Heart left ventricle (tissue), 16 donors: Measurements from ENCODE around the gene SYCE1. TPM values are rescaled to one million over a fixed set of nuclear protein-coding genes. Genes with fewer than 3 reads are reported as not detected.
"Not testable (repeated sequence)": the region's sequence is repeated elsewhere in the genome, so short reads cannot be mapped to it uniquely, and the experiment has no call there.

ENCODE experiments used
- ATAC-seq, 4 donors: fragments of 200-7000 bp; cut with Tn5 transposase; one replicate each; pipeline ENCODE4 v1.9.1; 2020 to 2022; ENCODE audit warnings: moderate library complexity in 4 of 4, mild to moderate bottlenecking in 3 of 4, moderate number of reproducible peaks in 1 of 4
- DNase-seq, 5 donors: peaks; one replicate each; pipeline ENCODE4 v3.0.0-alpha.2; 2020
- H3K27ac ChIP-seq, 12 donors: fragments of 200-600 bp; sonication (generic) in 4 of 12; one replicate each; pipeline versions ENCODE4 v1.5.0 to v1.8.0; 2016 to 2022; ENCODE audit warnings: mild to moderate bottlenecking in 2 of 12
- H3K27me3 ChIP-seq, 9 donors: fragments of 200-600 bp; sonication (generic) in 2 of 9; one replicate each; pipeline versions ENCODE4 v1.5.1 to v1.8.0; 2016 to 2022; ENCODE audit warnings: mild to moderate bottlenecking in 3 of 9
- H3K36me3 ChIP-seq, 9 donors: fragments of 200-600 bp; sonication (generic) in 2 of 9; one replicate each; pipeline versions ENCODE4 v1.5.0 to v1.8.0; 2018 to 2022; ENCODE audit warnings: mild to moderate bottlenecking in 2 of 9
- H3K4me1 ChIP-seq, 12 donors: fragments of 200-600 bp; sonication (generic) in 4 of 12; one replicate each; pipeline versions ENCODE4 v1.5.0 to v1.8.0; 2016 to 2022; ENCODE audit warnings: mild to moderate bottlenecking in 3 of 12
- H3K4me3 ChIP-seq, 12 donors: fragments of 200-600 bp; sonication (generic) in 4 of 12; one replicate each; pipeline versions ENCODE4 v1.5.0 to v1.8.0; 2017 to 2022; ENCODE audit warnings: mild to moderate bottlenecking in 9 of 12, moderate library complexity in 4 of 12
- H3K9me3 ChIP-seq, 12 donors: fragments of 200-600 bp; sonication (generic) in 4 of 12; one replicate each; pipeline versions ENCODE4 v1.5.0 to v1.8.0; 2016 to 2022; ENCODE audit warnings: mild to moderate bottlenecking in 1 of 12
- POLR2A ChIP-seq, 2 donors: fragments of 450-650 bp; IDR thresholded peaks; one replicate each; pipeline ENCODE4 v1.6.1; 2017; ENCODE audit warnings: antibody characterized with exemption in 2 of 2, mild to moderate bottlenecking in 2 of 2, moderate library complexity in 2 of 2
- WGBS, 4 donors: extraction: QIAGEN DNeasy Blood & Tissue Kit in 2 of 4; methylation state at CpG; one replicate each; pipeline versions ENCODE4 v1.1.5 to v1.1.7; 2013 to 2018; 5-methylcytosine and 5-hydroxymethylcytosine counted together
- intact Hi-C, 10 donors: fragments of 100-400 bp; cut with DNase I; formaldehyde crosslinking; loops; one replicate each; pipeline versions ENCODE4 v1.11.1 to v1.14.2; 2022
- polyA plus RNA-seq, 2 donors: library from polyadenylated mRNA; stranded (reverse); fragments of 200-250 nt; gene quantifications; one replicate each; pipeline ENCODE4 v1.2.3, GENCODE V29; 2013
- total RNA-seq, 9 donors: library from RNA; depleted of rRNA in 2 of 9; stranded (reverse); fragments of >200 nt in 2 of 9; fragmentation: NEBNext Ultra II Directional in 3 of 9; extraction: Animal tissue kit (Norgen Biotek cat#: 25700) in 3 of 9; gene quantifications; one replicate each; pipeline versions ENCODE4 v1.1.0 to v1.2.4, GENCODE V29; 2016 to 2023
- TF ChIP-seq, protein P1 (sequence below), 12 donors: fragments of 200-600 bp; sonication (generic) in 4 of 12; IDR thresholded peaks; one replicate each; pipeline versions ENCODE4 v1.5.0 to v1.8.0; 2018 to 2022; ENCODE audit warnings: antibody characterized with exemption in 12 of 12, mild to moderate bottlenecking in 5 of 12
- donor health status: ischemic (EF 13 %, LVEDD 7.1; RV severe dilation, severe dysfunction).
- donor health status: healthy with polysubstance abuse.
- donor health status: DM: no; HTN: yes; CAD: no.
- donor health status: DM: no; HTN: no; CAD: no.
- donor health status: ischemic (EF 25% LVEDD 6.9; RV normal size, moderate dysfunction).
- donor health status: ischemic (EF 25% LVEDD 5.7; RV mildly dilated, moderate dysfunction).
- donor health status: healthy.
- donor health status: DM: yes; HTN: yes; CAD: no.
- donor health status: ischemic (EF 35%, LVEDD 5.7; RV mildly dilated, moderate dysfunction).
- donor health status: nonischemic (EF 11% LVEDD 7.7; RV severe dilation, severe dysfunction).
- donor health status: DM: yes; HTN: yes; CAD: no.
- donor health status: PGD.
- donor health status: ischemic (EF 29% LVEDD 5.4; RV normal size, mild dysfunction).
- donor health status: nonischemic (EF 23%, LVEDD 6.1; RV moderate dilation, normal function).

Gene SYCE1
- total and polyA plus RNA-seq, 11 donors, result 0.23 to 0.39 (median 0.35) TPM; not detected in 7

DNA sequence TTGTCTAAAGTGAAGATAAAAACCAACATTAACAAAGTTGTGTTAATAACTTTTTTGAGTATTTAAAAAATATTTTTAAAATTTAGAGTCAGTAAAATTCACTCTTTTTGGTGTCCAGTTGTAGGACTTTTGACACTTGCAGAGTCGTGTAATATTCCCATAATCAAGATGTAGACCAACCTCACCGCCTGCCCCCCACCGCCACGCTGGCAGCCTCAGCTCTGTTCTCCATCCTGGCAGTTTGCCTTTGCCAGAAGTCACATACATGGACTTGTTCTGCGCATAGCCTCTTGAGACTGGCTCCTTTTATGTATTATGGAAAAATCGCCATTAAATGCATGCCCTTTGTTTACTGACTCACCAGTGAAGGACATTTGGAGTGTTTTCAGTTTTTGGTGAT is 27.3 kb upstream of the SYCE1 start:
- H3K36me3 ChIP-seq, result no peaks in the 10 kb centered on the region
- TF ChIP-seq, protein P1, sequence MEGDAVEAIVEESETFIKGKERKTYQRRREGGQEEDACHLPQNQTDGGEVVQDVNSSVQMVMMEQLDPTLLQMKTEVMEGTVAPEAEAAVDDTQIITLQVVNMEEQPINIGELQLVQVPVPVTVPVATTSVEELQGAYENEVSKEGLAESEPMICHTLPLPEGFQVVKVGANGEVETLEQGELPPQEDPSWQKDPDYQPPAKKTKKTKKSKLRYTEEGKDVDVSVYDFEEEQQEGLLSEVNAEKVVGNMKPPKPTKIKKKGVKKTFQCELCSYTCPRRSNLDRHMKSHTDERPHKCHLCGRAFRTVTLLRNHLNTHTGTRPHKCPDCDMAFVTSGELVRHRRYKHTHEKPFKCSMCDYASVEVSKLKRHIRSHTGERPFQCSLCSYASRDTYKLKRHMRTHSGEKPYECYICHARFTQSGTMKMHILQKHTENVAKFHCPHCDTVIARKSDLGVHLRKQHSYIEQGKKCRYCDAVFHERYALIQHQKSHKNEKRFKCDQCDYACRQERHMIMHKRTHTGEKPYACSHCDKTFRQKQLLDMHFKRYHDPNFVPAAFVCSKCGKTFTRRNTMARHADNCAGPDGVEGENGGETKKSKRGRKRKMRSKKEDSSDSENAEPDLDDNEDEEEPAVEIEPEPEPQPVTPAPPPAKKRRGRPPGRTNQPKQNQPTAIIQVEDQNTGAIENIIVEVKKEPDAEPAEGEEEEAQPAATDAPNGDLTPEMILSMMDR (IDR thresholded peaks at IDR 0.05), result no peak
- no peak for TF ChIP-seq POLR2A (IDR thresholded peaks at IDR 0.05)
- no peaks in the 10 kb centered on the region for H3K4me1 ChIP-seq
- DNase-seq (no peak), ATAC-seq (no peak)
- intact Hi-C loops, result no loop called here
- no peak overlapping the region for H3K27ac ChIP-seq
- H3K27me3 ChIP-seq, result peaks cover 0 to 62% (median 7%) of the 10 kb centered on the region in 9 donors
- 65 to 74% (median 67%) methylated on average over 6 of the region's 6 CpGs for WGBS, 4 donors
- H3K9me3 ChIP-seq, result no peaks in the 10 kb centered on the region
- H3K4me3 ChIP-seq, result no peak overlapping the region

- Histone ChIP-seq H3K4me1 (no peaks in the 10 kb centered on the region), H3K4me3 (no peak overlapping the region), H3K36me3 (no peaks in the 10 kb centered on the region), H3K27me3 (peaks cover 0 to 47% (median under 1%) of the 10 kb centered on the region in 9 donors), H3K27ac (no peak overlapping the region), H3K9me3 (no peaks in the 10 kb centered on the region)
- no peak for DNase-seq
- WGBS, 4 donors, result 70 to 76% (median 74%) methylated on average over 10 of the region's 10 CpGs
- no peak for ATAC-seq
- intact Hi-C loops, result no loop called here
- no peak for TF ChIP-seq POLR2A (IDR thresholded peaks at IDR 0.05)
- TF ChIP-seq, protein P1 (IDR thresholded peaks at IDR 0.05), result no peak
Measured at GRCh38 chr10:133590970-133591359, 25.6 kb upstream of the SYCE1 start.

- no peaks in the 10 kb centered on the region for H3K4me1 ChIP-seq
- WGBS, 4 donors, result 60 to 71% (median 66%) methylated on average over 11 to 13 of the region's 13 CpGs
- ATAC-seq, result no peak
Measured at GRCh38 chr10:133590226-133590969, 25.0 kb upstream of the SYCE1 start.

DNA sequence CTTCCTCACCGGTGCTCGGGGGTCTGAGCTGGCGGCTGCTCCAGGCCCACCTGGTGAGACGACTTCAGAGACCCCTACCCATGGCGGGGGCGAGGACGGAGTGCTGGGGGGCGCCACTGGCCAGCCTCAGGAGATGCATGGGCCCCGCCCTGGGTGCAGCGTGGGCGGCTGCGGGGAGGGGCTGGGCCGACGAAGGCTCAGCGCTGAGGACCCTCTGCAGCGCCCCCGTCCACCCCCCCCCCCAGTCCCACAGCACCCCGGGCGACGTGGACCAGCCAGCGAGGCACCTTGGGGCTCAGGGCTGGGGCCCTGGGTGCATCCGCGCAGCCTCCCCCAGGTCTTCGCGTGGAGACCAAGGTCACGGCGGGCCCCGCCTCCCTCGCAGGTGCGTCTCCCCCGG is 11.7 kb upstream of the SYCE1 start:
- 77 to 92% methylated on average over 4 to 16 of the region's 31 CpGs; no CpG with 5 or more reads in 2 of the 4 donors for WGBS, 4 donors
- H3K4me1 ChIP-seq, DNase-seq, H3K4me3 ChIP-seq, H3K27me3 ChIP-seq, H3K27ac ChIP-seq, H3K36me3 ChIP-seq: not testable (repeated sequence)
- peak in 1 of 4 donors; percentile 56 for ATAC-seq
- intact Hi-C loops, result loop anchor here in 1 of 10 donors (10.0 kb wide), 1 partner anchor 152 kb away; the partner anchor contains the start of gene SPRN
- H3K9me3 ChIP-seq, result peaks cover 0 to 34% (median 15%) of the 10 kb centered on the region in 12 donors

More at GRCh38 chr10:133590226-133590969, 25.0 kb upstream of the SYCE1 start:
- H3K9me3 ChIP-seq, result peaks cover 0 to under 1% (median 0%) of the 10 kb centered on the region in 12 donors
- TF ChIP-seq, protein P1 (IDR thresholded peaks at IDR 0.05), result no peak
- TF ChIP-seq POLR2A (IDR thresholded peaks at IDR 0.05), result no peak
- no peak overlapping the region for H3K4me3 ChIP-seq
- H3K27ac ChIP-seq, result no peak overlapping the region
- intact Hi-C loops, result no loop called here
- peaks cover 0 to 45% (median 0%) of the 10 kb centered on the region in 9 donors for H3K27me3 ChIP-seq
- no peak for DNase-seq
- H3K36me3 ChIP-seq, result no peaks in the 10 kb centered on the region

DNA sequence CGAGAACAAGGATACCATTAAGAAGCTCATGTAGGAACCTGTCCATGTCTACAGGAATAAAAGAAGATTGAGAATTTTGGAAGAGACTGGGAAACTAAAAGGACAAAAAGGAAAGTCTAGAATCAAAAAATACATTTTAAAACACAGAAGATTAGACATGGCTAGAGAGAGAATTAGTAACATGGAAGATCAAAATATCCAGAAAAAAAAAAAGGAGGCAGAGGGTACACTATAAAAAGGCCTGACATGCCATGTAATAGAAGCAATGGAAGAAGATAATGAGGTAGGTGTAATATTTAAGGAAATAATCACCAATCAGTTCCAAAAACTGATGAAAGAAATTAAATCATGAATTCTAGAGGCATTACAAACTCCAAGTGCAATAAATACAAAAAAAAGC is 8.1 kb upstream of the SYCE1 start:
- intact Hi-C loops, result loop anchor here in 4 of 10 donors (5.0 to 10.0 kb wide), 3 partner anchors 136 to 151 kb away; partner anchors contain the start of gene SPRN (in 3 of the 4)
- H3K4me3 ChIP-seq, H3K4me1 ChIP-seq, H3K36me3 ChIP-seq, DNase-seq, H3K27ac ChIP-seq, ATAC-seq, H3K27me3 ChIP-seq: not testable (repeated sequence)
- WGBS, 4 donors, result 70 to 83% (median 72%) methylated on average over 1 of the region's 1 CpG
- H3K9me3 ChIP-seq, result peaks cover 0 to 24% (median 14%) of the 10 kb centered on the region in 12 donors

GRCh38 chr10:133572055-133572454 is 6.7 kb upstream of the SYCE1 start:
- intact Hi-C loops, result loop anchor here in 4 of 10 donors (5.0 to 10.0 kb wide), 3 partner anchors 135 to 150 kb away; partner anchors contain the start of gene SPRN (in 3 of the 4)
- WGBS, 4 donors, result 88 to 97% (median 95%) methylated on average over 7 to 11 of the region's 11 CpGs; no CpG with 5 or more reads in 1 of the 4 donors
- H3K27ac ChIP-seq, H3K4me1 ChIP-seq, H3K36me3 ChIP-seq, DNase-seq, H3K4me3 ChIP-seq, ATAC-seq: not testable (repeated sequence)
- Histone ChIP-seq H3K27me3 (peaks cover 0 to 15% (median 0%) of the 10 kb centered on the region in 9 donors), H3K9me3 (peaks cover 0 to 22% (median 14%) of the 10 kb centered on the region in 12 donors)

- not testable (repeated sequence) for H3K27ac ChIP-seq, DNase-seq, H3K36me3 ChIP-seq, H3K4me1 ChIP-seq, H3K4me3 ChIP-seq
- 43 to 53% (median 51%) methylated on average over 14 to 17 of the region's 21 CpGs; no CpG with 5 or more reads in 1 of the 4 donors for WGBS, 4 donors
- peak in 1 of 4 donors; percentile 45 for ATAC-seq
- peaks cover 0 to 26% (median 14%) of the 10 kb centered on the region in 12 donors for H3K9me3 ChIP-seq
- intact Hi-C loops, result loop anchor here in 4 of 10 donors (5.0 to 10.0 kb wide), 3 partner anchors 132 to 148 kb away; partner anchors contain the start of gene SPRN (in 3 of the 4)
- H3K27me3 ChIP-seq, result peaks cover 0 to 30% (median 4%) of the 10 kb centered on the region in 9 donors
Measured at GRCh38 chr10:133569801-133570200, 4.4 kb upstream of the SYCE1 start.
